GM18861 (cell line): ENCODE measurements around the gene SCO2.

Experiments
- ATAC-seq: cut with Tn5 transposase; IDR thresholded peaks from one replicate; pipeline ENCODE4 v1.9.1; 2021; ENCODE audit not compliant: unreplicated experiment

The SCO2 gene

GRCh38 chr22:50525104-50525857 lies at the start of gene SCO2:
Gene SCO2 (minus strand): TSS chr22:50525598. CDS start chr22:50524411, 1,187 bp downstream.
- ATAC-seq = peak; percentile 36

- ATAC-seq = no peak
These were observed 49.0 kb upstream of the SCO2 start for GRCh38 chr22:50574383-50574755.

DNA sequence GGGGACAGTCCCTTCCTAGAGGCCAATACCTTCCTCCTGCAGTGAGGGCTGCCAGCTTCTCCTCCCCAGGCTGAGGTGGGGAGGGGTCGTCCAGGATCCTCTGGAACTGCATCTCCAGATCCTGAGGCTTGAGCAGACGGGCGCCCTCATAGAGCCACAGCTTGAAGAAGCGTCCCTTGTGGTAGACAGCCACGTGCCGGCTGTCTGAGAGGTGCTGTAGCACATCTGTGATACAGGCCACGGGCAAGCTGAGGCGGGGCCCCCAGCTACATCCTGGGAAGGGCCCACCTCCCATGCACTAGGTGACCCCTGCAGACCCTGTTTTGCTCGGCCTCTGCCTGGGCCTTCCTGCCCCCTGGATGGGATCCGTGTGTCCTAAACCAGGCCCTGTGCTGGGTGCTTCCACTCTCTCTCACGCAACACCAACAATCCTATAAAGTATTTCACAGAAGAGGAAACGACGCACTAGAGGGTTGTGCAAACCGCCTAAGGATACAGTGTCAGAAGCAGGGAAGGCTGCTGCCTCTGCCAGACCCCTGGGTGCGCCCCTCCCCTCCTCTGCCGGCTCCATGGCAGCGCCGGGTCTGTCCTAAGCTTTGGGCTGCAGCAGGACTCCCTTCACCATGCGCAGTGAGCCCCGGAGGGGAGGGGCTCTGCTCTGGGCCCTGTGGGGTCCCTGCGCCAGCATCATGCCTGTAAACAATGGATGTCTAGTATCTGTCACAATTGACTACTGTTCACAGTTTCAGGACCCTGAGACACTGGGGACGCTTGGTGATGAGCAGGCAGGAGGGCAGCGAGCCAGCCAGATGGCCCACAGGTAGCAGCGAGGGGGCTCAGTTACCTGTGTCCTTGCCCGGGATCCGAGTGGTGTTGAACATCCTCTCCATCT lies 48.3 kb upstream of the SCO2 start:
- ATAC-seq = no peak

- ATAC-seq = no peak
These were observed 47.6 kb upstream of the SCO2 start for GRCh38 chr22:50572965-50573364.

DNA sequence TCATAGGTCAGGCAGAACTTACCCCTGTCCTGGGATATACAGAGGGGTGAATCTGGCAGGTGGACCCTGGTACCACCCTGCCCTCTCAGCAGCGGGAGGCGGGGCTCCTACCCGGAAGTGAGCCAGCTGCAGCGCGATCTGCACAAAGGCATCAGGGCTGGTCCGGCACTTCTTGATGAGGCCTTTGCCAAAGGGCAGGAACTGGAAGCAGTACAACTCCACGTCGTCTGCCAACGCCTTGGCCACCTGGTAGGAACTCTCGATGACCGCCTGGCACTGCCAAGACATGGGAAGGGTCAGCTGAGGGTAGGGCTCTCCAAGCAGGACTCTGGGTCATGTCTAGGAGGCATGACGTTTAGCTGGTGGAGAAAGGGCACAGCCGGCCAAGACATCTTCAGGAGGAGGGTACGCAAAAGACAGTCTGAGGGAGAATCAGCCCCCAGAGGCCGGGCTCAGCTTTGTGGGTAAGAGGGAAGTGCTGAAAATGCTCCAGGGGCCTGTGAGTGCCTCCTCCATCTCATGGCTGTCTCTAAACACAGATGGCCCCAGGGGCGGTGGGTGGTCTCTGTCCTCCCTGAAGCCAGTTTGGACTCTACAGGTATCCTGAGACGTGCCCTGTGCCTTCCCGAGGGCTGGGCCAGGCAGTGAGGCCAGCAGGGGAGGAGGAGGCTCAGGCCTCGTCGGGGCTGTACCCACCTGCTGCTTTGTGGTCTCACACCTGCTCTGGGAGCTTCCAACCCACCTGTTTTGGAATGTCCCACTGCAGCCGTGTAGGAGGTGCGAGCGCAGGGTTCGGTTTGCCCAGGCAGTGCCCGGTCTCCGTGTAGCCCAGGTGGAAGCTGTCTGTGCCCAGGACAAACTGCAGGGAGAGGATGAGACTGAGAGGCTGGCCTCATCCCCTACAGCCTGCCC lies 46.1 kb upstream of the SCO2 start:
- no peak for ATAC-seq

GRCh38 chr22:50570861-50571260 lies 45.5 kb upstream of the SCO2 start:
- no peak for ATAC-seq

DNA sequence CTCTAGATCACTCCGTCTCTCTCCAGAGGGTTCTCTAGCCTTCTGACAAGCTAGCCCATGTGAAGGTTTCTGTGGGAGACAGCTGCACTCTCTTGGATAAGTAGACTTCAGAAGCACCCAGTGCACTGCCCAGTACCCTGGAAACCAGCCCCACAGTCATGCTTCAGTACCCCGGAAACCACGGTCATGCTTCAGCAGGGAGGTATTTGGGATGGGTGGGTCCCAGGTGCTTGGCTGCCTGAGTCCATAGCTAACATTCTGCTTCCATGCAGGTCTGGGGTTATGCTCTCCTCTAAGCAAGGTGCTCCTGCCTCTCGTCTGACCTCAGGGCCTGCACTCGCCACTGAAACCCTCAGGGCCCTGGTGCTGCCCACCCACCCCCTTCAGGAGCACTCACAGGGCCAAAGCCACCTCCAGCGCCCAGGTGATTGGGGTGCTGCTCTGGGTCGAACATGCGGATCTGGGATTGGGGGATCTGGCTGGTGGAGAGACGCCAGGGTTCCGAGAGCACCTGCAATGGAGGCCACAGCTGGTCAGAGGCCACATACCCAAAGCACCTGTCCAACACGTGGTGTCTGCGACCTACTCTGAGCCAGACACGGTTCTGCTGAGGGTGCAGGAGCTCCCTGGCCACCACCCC lies 44.6 kb upstream of the SCO2 start:
- no peak for ATAC-seq

DNA sequence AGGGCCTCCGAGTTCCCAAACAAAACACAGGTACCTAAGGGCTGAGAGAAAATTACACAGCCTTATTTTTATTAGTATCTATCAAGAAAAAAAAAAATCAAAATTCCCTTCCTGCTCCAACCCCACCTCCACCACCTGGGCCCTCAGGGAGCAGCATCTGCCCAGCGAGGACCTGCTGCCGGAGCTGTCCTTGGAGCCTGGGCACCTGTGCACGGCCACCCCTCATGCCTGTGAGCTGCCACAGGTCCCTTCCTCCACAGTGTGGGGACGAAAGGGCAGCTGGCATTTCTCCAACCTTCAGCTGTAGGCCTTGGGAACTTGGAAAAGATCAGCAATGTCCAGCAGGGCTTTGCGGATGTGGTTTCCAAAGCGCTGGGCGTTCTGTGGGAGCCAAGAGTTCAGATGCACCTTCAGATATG lies 43.7 kb upstream of the SCO2 start:
- no peak for ATAC-seq

DNA sequence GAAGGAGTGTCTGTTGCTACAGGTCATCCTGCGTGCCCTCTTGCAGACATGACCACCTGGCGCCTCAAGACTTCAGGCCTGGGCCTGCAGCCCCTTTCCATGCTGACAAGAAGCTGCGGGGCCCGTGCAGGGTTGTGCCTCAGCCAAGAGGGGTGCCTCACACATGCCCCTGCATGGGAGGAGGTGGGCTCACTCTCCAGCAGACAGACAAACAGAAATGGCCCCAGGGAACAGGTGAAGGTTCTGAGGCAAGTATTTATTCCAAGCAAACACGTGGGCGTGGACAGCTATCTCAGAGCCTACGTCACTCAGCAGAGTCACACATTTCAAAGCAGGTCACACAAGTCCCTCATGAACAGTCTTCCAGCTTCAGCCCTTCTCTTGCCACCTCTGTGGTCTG lies 43.2 kb upstream of the SCO2 start:
- no peak for ATAC-seq

GRCh38 chr22:50567721-50568252 lies 42.4 kb upstream of the SCO2 start:
- ATAC-seq = no peak

GRCh38 chr22:50564289-50564688 lies 38.9 kb upstream of the SCO2 start:
- ATAC-seq = no peak

GRCh38 chr22:50563413-50564160 lies 38.2 kb upstream of the SCO2 start:
- ATAC-seq = no peak

GRCh38 chr22:50562523-50563412 lies 37.4 kb upstream of the SCO2 start, which contains the start of gene SYCE3:
Gene SYCE3 (minus strand): TSS chr22:50562919. CDS start chr22:50556405, 6,514 bp downstream.
- ATAC-seq = peak; percentile 73

- ATAC-seq = no peak
These were observed 36.3 kb upstream of the SCO2 start for GRCh38 chr22:50561401-50562358.

GRCh38 chr22:50560034-50560433 lies 34.6 kb upstream of the SCO2 start:
- no peak for ATAC-seq

GRCh38 chr22:50556703-50557102 lies 31.3 kb upstream of the SCO2 start:
- no peak for ATAC-seq

DNA sequence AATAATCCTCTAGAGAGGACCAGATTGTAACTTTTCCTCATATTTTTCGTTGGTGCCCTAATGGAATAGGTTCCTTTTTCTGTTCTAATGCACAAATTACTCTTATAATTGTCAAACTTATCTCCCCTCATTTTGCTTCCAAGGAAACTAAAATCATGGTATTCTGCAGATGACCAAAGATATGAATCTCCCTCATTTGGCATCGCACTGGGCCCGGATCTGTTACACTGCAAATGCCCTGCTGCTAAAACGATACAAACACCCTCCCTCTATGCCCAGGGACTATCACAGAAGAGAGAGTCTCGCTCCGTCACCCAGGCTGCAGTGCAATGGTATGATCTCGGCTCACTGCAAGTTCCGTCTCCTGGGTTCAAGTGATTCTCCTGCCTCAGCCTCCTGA lies 27.9 kb upstream of the SCO2 start:
- no peak for ATAC-seq
